8988T (cell line): ENCODE data around the gene SLC12A2.
A peak's percentile ranks its signal among the peaks of the same experiment; 100 is the strongest.

ENCODE experiments used
- DNase-seq: peaks from one replicate; pipeline ENCODE4 v3.0.0; 2011

The SLC12A2 gene

DNA sequence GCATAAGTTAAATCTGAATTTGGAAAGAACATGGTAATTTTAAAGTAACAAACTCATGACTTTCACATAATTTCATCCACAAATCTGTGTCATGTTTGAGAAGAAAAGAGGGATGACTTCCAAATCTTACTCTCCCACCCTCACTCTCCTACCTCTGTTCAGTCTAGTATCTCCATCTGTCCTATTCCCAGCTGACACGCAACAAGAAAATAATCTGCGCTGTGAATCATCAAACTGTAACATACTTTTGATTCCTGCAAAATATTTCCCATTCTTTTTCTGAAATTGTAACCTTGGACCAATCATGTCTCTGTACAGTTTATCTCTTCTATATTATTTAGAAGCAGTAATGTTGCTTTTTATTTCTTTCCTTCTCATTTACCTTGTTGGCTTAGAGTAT, 91.4 kb downstream of the SLC12A2 start:
- DNase-seq = no peak

DNA sequence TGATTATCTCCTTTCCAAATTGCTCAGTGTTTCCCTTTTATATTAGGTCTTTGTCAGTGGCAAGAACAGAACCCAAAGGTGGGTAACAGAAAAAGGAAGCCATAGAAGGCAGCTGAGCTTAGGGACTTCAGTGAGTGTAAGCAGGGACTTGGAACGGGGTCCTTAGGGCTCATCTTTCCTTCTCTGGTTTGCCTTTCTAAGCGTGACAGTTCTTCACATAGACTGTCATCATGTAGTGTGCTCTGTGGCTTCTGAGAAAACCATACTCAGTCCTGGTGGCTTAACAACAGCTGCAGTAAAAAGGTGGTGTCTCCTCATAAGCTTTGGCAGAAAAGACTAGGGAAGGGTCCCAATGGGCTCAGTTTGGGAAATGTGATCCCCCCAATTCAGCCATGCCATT, 108.8 kb downstream of the SLC12A2 start:
- no peak for DNase-seq

- DNase-seq = no peak
Observed at GRCh38 chr5:128193665-128194390, 110.3 kb downstream of the SLC12A2 start.

DNA sequence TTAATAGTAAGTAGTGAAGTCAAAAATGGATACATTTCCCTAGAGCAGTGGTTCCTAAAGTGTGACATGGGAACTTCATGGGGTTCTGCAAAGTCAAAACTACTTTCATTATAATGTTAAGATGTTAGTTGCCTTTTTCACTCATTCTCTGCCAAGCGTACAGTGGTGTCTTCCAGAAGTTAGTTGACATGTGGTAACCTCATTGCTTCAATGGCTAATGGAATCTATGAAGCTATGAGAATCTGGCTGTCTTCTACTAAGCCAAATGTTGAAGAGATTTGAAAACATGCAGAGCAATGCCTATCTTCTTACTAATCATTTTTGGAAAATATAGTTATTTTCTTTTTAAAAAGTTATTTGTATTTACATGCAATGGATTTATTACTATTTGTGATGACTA, 111.8 kb downstream of the SLC12A2 start:
- no peak for DNase-seq

DNA sequence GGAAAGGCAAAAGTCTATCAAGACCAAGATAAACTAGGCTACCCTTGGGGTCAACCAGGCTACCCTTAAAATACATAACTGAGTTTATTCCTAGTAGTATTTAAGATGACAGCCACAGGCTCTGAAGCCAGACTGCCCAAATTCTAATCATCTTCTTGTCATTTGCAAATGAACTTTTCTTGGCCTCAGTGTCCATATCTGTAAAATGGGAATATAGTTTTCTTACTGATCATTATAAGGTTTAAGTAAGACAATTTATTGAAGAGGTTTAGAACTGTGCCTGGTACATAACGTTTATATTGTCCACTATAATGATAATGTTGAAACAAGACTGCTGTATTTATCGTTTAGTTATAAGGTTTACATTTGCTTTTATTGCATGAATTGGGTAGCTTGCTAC, 112.5 kb downstream of the SLC12A2 start:
- no peak for DNase-seq

GRCh38 chr5:128196791-128197190, 113.2 kb downstream of the SLC12A2 start:
- no peak for DNase-seq

DNA sequence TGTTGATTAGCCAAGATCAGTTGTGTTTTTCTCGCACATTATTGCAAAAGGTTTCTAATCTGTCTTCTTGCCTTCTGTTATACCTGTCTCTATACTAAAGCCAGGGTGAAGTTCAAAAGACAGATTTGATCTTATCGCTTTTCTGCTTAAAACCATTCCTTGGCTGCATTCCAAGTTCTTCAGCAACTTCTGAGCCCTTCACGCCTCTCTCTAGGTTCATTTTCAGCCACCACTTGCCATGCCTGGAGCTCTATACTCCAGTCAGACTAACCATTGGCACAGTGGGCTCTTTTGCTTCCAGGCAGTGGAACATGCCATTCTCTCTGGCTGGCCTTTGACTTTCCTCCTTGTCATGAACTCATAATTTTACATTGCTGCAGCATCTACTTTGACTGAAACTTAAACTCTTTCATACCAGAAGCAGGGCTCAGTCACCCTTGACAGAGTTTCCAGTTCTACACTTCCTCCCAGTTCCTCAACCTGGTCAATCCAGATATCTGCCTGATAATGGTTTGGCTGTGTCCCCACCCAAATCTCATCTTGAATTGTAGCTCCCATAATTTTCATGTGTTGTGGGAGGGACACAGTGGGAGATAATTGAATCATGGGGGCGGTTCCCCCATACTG, 114.4 kb downstream of the SLC12A2 start:
- no peak for DNase-seq

DNA sequence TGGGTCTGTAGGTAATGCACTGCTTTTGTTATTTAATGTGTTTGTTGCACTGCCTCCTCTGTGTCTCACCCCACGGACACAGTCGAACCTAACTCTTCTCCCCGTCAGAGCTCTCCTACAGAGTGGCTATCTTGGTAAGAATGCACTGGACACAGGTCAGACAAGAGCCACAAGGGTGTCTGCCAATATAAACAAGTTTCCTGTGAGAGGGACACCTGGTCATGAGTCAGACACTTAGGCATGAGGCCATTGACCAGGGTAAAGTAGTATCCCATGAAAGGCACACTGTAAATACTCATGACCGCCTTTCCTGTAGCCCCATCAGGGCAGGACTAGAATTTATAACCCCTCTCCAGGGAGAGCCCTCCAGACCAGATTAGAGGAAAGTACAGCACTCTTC, 115.5 kb downstream of the SLC12A2 start:
- DNase-seq = no peak

DNA sequence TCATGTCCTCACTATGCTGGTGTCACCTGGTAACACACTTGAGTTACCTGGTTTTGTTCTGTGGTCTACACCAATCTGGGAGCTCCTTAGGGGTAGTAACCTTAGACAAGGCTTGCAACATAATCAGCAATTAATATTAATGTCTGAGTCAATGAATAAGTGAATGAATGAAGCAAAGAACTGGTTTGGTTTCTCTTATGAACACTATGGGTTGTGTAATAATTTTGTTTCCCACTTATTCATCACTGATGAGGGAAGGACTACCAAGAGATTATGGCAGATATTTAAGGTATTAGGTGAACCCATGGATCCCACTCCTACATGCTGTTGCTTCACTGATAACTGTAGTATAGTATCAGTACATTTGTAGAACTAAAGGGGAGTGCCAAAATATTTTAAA, 116.0 kb downstream of the SLC12A2 start:
- no peak for DNase-seq

GRCh38 chr5:128201065-128201926, 117.7 kb downstream of the SLC12A2 start:
- peak; percentile 51 for DNase-seq

DNA sequence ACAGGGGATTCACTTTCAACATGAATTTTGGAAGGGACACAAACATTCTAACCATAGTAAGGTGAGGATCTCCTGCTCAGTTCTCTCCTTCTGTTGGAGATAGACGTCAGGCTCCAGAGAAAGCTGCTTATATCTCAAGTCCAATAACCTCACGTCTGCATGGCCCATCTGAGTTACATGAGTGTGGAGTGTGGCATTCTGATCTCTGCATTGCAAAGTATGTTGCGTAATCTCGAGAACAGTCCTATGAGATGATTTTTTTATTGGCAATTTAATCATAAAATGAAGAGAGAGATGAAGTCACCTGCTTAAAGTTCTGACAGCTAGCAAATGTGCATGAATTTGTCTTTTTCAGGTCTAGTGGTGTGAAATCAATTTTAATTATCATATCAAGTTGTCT, 118.8 kb downstream of the SLC12A2 start:
- DNase-seq = no peak

- DNase-seq = no peak
Observed at GRCh38 chr5:128208436-128208835, 124.9 kb downstream of the SLC12A2 start.

- DNase-seq = no peak
Observed at GRCh38 chr5:128212191-128212806, 128.7 kb downstream of the SLC12A2 start.

- DNase-seq = no peak
Observed at GRCh38 chr5:128213340-128213739, 129.8 kb downstream of the SLC12A2 start.

- no peak for DNase-seq
Observed at GRCh38 chr5:128213833-128214232, 130.3 kb downstream of the SLC12A2 start.

DNA sequence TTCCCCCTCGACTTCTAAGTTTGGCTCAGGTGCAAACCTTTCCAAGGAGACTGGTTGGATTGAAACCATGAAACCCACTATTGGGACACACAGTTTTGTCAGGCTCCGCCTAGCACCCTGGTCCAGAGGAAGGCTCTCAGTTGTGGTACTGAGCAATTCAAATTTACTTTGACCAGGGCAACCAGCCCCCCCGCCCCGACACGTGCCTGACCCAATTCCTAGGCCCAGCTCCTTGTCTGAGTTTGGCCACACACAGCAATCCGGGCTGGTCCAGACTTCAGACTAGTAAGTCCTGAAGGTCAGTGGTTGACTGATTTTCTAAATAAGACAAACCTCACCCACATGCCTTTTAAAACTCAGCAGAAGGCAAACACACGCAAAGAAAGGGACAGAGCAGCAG, 132.7 kb downstream of the SLC12A2 start:
- no peak for DNase-seq

DNA sequence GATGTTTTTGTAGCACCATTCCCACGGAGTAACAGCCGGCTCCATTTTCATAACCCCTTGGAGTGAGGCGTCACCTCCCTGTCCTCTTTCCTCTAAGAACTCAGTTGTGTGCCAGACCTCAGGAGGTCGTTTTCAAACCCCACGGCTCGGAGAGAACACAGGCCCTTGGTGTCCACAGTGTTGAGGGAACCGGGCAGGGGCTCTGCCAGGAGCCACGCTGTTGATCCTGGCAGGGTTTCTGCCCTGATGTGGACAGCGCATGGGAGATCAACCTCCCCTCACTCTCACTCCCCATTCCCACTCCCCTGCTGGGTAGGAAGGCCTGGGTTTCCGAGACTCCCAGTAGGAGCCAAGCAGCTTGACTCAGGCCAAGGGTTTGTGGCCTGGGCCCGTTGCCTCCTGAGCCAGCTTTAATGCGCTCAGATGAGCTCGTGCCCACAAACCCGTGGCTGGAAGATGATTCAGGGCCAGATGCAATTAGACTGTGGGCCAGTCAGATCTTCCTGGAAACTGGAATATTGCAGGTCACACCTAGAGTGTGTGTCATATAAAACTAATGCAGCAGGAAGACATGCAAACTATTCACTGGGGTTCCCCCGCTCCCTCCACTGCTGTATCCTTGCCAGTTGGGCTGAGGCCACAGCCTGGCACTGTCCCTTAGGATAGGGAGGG, 133.4 kb downstream of the SLC12A2 start:
- no peak for DNase-seq

DNA sequence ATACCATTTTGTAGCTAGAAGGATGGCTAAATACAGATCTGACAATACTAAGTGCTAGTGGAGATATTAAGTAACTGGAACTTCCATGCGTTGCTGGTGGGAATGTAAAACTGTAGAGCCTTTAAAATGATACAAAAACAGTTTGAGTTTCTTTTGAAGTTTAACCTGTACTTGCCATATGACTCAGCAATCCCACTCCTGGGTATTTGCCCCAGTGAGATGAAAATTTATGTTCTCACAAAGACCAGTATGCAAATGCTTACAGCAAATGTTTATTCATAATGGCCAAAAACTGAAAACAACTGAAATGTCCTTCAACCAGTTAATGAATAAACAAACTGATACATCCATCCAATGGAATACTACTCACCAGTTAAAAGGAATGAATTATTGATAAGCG, 137.3 kb downstream of the SLC12A2 start:
- DNase-seq = no peak

DNA sequence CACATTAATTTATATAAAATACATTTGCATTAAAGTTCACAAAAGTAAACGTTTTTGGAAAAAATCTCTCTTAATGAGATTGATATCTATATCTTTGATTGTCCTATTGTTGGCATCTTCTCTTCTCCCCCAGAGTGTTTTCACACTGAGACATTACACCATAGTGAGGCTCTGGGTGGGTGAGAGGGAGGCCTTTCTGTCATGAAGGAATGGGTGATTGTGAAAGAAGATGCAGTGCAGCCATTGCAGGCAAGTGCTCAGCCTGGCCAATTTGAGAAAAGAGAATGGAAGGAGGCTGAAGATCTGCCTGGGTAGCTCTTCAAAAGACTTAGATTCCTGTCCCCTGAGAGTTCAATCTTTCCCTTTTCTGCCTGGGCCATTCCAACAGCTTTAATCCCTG, 140.8 kb downstream of the SLC12A2 start:
- DNase-seq = no peak

DNA sequence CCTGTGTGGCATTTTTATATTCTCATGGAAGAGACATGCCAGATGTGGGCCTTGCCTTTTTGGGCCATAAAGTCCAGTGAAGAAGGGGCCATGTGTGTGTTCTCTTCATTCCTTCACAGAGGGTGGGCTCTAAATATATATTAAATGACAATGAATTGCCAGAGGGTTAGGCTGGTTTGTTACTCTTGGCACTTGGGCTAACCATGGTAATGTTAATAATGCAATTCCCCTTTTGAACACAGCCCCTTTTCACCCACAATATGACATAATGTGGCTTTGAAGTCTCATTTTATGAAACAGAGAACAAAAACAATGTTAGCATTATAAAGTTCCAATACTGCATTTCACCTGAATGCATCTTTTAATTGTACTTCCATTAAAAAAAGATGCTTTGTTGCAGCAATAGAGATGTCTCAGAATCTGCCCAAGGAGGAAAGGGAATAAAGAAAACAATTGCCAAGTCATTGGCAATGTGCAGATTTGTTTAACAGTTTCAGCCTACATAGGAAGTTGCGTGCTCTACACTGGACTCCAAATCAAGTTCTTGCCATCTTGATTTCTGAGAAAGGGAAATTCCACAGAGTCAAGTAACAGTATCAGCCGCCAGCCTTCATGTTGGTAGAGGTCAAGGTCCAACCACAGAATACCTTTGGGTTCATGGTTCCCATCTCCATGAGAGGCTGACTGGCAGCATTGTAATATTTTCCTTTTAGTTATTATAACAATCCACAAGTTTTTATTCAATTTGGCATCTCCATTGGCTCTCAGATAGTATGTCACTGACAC, 141.9 kb downstream of the SLC12A2 start:
- DNase-seq = no peak

- no peak for DNase-seq
Observed at GRCh38 chr5:128228008-128228407, 144.4 kb downstream of the SLC12A2 start.

DNA sequence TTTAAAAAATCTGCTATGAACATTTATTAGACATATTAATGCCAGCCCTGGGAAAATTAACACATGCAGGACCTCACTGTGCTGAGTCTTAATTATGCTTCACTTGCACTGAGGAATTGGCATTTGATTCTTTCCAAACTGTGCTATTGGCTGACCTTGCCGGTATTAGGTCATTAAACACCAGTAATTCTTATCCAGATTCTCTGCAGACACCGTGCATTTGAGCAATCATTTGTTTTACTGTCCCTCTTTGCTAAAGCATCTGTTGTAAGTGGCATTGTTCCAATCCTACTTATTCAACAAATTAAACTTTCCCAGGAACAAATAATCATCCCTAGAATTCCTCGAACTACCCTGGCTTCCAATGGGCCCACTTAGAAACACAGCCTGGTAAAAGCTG, 145.0 kb downstream of the SLC12A2 start:
- no peak for DNase-seq
